GM18526 (cell line): Measurements from ENCODE around the gene CAMSAP3.

ENCODE experiments used
- POLR2A ChIP-seq: IDR thresholded peaks from 3 replicates; pipeline ENCODE4 v1.6.1; 2011; ENCODE audit not compliant: insufficient read length; ENCODE audit errors: extremely low read depth

CAMSAP3 gene

GRCh38 chr19:7602240-7602934 lies 6.7 kb downstream of the CAMSAP3 start:
- TF ChIP-seq POLR2A, result no peak

GRCh38 chr19:7602935-7603497 lies 7.4 kb downstream of the CAMSAP3 start:
- no peak for TF ChIP-seq POLR2A

GRCh38 chr19:7603919-7604318 lies 8.3 kb downstream of the CAMSAP3 start:
- no peak for TF ChIP-seq POLR2A

- no peak for TF ChIP-seq POLR2A
These were observed 10.0 kb downstream of the CAMSAP3 start for GRCh38 chr19:7605490-7606222.

DNA sequence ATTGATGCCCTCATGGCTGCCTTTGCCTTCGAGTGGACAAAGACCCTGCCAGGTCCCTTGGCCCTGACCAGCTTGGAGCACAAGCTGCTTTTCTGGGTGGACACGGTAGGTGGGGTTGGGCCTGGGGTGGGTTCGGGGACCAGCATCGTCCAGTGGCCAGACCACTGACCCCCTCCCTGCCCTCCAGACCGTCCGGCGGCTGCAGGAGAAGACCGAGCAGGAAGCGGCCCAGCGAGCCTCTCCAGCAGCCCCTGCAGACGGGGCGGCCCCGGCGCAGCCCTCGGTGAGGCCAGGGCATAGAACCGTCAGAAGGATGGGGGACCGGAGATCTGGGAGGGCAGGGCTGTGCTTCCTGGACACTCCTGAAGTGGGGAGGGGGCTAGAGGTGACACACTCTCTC lies 10.6 kb downstream of the CAMSAP3 start:
- TF ChIP-seq POLR2A, result no peak

GRCh38 chr19:7607212-7607873 lies 11.7 kb downstream of the CAMSAP3 start:
- no peak for TF ChIP-seq POLR2A

DNA sequence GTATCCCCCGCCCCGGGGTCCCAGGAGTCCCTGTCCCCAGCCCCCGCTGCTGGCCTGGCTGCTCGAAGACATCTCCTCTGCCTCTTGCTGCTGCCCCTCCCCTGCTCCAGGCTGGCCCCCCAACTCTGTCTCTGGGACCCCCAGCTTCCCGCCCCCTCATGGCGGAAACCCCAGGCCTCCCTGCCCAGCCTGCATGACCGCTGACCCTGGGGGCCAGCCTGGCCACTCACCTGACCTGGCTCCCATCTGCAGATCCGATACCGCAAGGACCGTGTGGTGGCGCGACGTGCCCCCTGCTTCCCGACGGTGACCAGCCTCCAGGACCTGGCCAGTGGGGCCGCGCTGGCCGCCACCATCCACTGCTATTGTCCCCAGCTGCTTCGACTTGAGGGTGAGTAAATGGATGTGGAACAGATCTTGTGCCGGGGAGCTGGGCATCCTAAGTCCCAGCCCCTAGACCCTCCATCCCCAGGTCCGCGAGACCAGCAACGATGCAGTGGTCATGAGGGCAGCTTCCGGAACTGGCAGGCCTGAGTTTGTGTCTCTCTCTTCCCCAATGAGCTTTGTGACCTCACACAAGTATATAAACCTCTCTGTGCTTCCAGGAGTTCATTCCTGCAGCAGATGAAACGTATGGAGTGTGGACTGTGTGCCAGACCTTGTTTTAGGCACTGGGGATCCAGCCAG lies 12.4 kb downstream of the CAMSAP3 start:
- no peak for TF ChIP-seq POLR2A

DNA sequence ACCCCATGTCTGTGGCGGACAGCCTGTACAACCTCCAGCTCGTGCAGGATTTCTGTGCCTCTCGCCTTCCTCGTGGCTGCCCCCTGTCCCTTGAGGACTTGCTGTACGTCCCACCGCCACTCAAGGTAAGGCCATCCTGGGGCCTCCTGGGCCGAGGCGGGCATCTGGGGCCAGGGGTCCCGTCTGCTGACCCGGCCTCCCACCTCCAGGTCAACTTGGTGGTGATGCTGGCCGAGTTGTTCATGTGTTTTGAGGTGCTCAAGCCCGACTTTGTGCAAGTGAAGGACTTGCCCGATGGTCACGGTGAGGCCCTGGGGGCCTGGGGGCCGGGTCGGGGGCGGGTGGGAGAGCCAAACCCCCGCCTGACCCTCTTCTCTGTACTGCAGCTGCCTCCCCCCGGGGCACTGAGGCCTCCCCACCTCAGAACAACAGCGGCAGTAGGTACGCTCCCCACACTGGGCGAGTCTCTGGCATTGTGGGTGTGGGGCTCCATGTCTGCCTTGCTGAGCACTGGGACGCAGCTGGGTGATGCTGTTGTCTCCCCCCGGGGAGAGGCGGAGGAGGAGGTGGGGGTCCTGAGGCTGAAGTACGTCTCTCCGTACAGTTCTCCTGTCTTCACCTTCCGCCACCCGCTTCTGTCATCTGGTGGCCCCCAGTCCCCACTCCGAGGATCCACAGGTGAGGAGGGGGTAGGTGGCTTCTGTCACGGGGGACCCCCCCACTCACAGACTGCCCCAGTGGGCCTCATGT lies 15.0 kb downstream of the CAMSAP3 start:
- TF ChIP-seq POLR2A, result no peak

- TF ChIP-seq POLR2A, result no peak
These were observed 16.0 kb downstream of the CAMSAP3 start for GRCh38 chr19:7611541-7612279.

- no peak for TF ChIP-seq POLR2A
These were observed 16.9 kb downstream of the CAMSAP3 start for GRCh38 chr19:7612282-7613274.

GRCh38 chr19:7614859-7615741 lies 19.4 kb downstream of the CAMSAP3 start:
- no peak for TF ChIP-seq POLR2A

- no peak for TF ChIP-seq POLR2A
These were observed 21.5 kb downstream of the CAMSAP3 start for GRCh38 chr19:7617172-7617571.
